Measurements from ENCODE around the gene FBXL5.

The FBXL5 gene

GRCh38 chr4:15655223-15656037 lies at the start of gene FBXL5:
Gene FBXL5, minus strand, starts transcription at chr4:15655357. Its CDS starts 70 bp downstream, at chr4:15655287.
- peak; percentile 79 for DNase-seq (ENCODE audit: low read depth, low spot score)
- no peaks in the 10 kb centered on the region for H3K27me3 ChIP-seq (ENCODE audit: insufficient read depth, insufficient read length)
- TF ChIP-seq YY1 (IDR thresholded peaks at IDR 0.05; ENCODE audit: insufficient read depth, insufficient read length): no peak
- no peaks in the 10 kb centered on the region for H3K4me1 ChIP-seq (ENCODE audit: insufficient read depth, insufficient read length)
- H3K9me3 ChIP-seq (ENCODE audit: insufficient read depth, low read length): no peaks in the 10 kb centered on the region
- peak within 1 kb of the TSS; percentile 86 for H3K4me3 ChIP-seq (ENCODE audit: insufficient read length, low read depth)
- H3K9ac ChIP-seq (ENCODE audit: insufficient read length, low read depth): peak within 1 kb of the TSS; percentile 99
- peaks cover 24% of the 10 kb centered on the region for H3K36me3 ChIP-seq (ENCODE audit: insufficient read depth, insufficient read length, low read length)

GRCh38 chr4:15704129-15704528 lies 49.0 kb upstream of the FBXL5 start:
- H3K27me3 ChIP-seq (ENCODE audit: insufficient read depth, insufficient read length): peaks cover 28% of the 10 kb centered on the region
- no peak overlapping the region for H3K9ac ChIP-seq (ENCODE audit: insufficient read length, low read depth)
- peaks cover 3% of the 10 kb centered on the region for H3K9me3 ChIP-seq (ENCODE audit: insufficient read depth, low read length)
- H3K4me1 ChIP-seq (ENCODE audit: insufficient read depth, insufficient read length): no peaks in the 10 kb centered on the region
- no peaks in the 10 kb centered on the region for H3K36me3 ChIP-seq (ENCODE audit: insufficient read depth, insufficient read length, low read length)
- no peak overlapping the region for H3K4me3 ChIP-seq (ENCODE audit: insufficient read length, low read depth)
- TF ChIP-seq ZNF274 (IDR thresholded peaks at IDR 0.05; ENCODE audit: low read depth, low read length) (no peak), SUZ12 (IDR thresholded peaks at IDR 0.05; ENCODE audit: extremely low read depth, insufficient read depth, insufficient read length) (no peak), YY1 (IDR thresholded peaks at IDR 0.05; ENCODE audit: insufficient read depth, insufficient read length) (no peak)
- DNase-seq (ENCODE audit: low read depth, low spot score): no peak

GRCh38 chr4:15703439-15703838 lies 48.3 kb upstream of the FBXL5 start:
- Histone ChIP-seq H3K4me3 (ENCODE audit: insufficient read length, low read depth) (peak overlapping the region; percentile 54), H3K27me3 (ENCODE audit: insufficient read depth, insufficient read length) (peaks cover 28% of the 10 kb centered on the region), H3K9ac (ENCODE audit: insufficient read length, low read depth) (no peak overlapping the region), H3K36me3 (ENCODE audit: insufficient read depth, insufficient read length, low read length) (no peaks in the 10 kb centered on the region), H3K4me1 (ENCODE audit: insufficient read depth, insufficient read length) (no peaks in the 10 kb centered on the region), H3K9me3 (ENCODE audit: insufficient read depth, low read length) (peaks cover 7% of the 10 kb centered on the region)
- DNase-seq (ENCODE audit: low read depth, low spot score): no peak
- no peak for TF ChIP-seq SUZ12 (IDR thresholded peaks at IDR 0.05; ENCODE audit: extremely low read depth, insufficient read depth, insufficient read length)
- no peak for TF ChIP-seq YY1 (IDR thresholded peaks at IDR 0.05; ENCODE audit: insufficient read depth, insufficient read length)
- no peak for TF ChIP-seq ZNF274 (IDR thresholded peaks at IDR 0.05; ENCODE audit: low read depth, low read length)

GRCh38 chr4:15702941-15703403 lies 47.8 kb upstream of the FBXL5 start, which contains the start of gene BST1:
Gene BST1, plus strand, starts transcription at chr4:15703065. Its CDS starts 80 bp downstream, at chr4:15703145.
- Histone ChIP-seq H3K4me1 (ENCODE audit: insufficient read depth, insufficient read length) (no peaks in the 10 kb centered on the region), H3K9ac (ENCODE audit: insufficient read length, low read depth) (peak within 1 kb of the TSS; percentile 78)

GRCh38 chr4:15696866-15697265 lies 41.7 kb upstream of the FBXL5 start:
- H3K4me1 ChIP-seq (ENCODE audit: insufficient read depth, insufficient read length): no peaks in the 10 kb centered on the region
- peaks cover 1% of the 10 kb centered on the region for H3K27me3 ChIP-seq (ENCODE audit: insufficient read depth, insufficient read length)
- H3K9ac ChIP-seq (ENCODE audit: insufficient read length, low read depth): no peak overlapping the region
- TF ChIP-seq YY1 (IDR thresholded peaks at IDR 0.05; ENCODE audit: insufficient read depth, insufficient read length): no peak
- no peak for TF ChIP-seq ZNF274 (IDR thresholded peaks at IDR 0.05; ENCODE audit: low read depth, low read length)
- no peak for TF ChIP-seq SUZ12 (IDR thresholded peaks at IDR 0.05; ENCODE audit: extremely low read depth, insufficient read depth, insufficient read length)
- no peak overlapping the region for H3K4me3 ChIP-seq (ENCODE audit: insufficient read length, low read depth)
- H3K36me3 ChIP-seq (ENCODE audit: insufficient read depth, insufficient read length, low read length): peaks cover 6% of the 10 kb centered on the region
- peaks cover 27% of the 10 kb centered on the region for H3K9me3 ChIP-seq (ENCODE audit: insufficient read depth, low read length)
- no peak for DNase-seq (ENCODE audit: low read depth, low spot score)

More at GRCh38 chr4:15702941-15703403, 47.8 kb upstream of the FBXL5 start, which contains the start of gene BST1:
- no peak for DNase-seq (ENCODE audit: low read depth, low spot score)
- H3K36me3 ChIP-seq (ENCODE audit: insufficient read depth, insufficient read length, low read length): no peaks in the 10 kb centered on the region
- peaks cover 7% of the 10 kb centered on the region for H3K9me3 ChIP-seq (ENCODE audit: insufficient read depth, low read length)
- H3K27me3 ChIP-seq (ENCODE audit: insufficient read depth, insufficient read length): peaks cover 28% of the 10 kb centered on the region
- TF ChIP-seq SUZ12 (IDR thresholded peaks at IDR 0.05; ENCODE audit: extremely low read depth, insufficient read depth, insufficient read length): no peak
- no peak for TF ChIP-seq YY1 (IDR thresholded peaks at IDR 0.05; ENCODE audit: insufficient read depth, insufficient read length)
- TF ChIP-seq ZNF274 (IDR thresholded peaks at IDR 0.05; ENCODE audit: low read depth, low read length): no peak
- H3K4me3 ChIP-seq (ENCODE audit: insufficient read length, low read depth): peak within 1 kb of the TSS; percentile 54

- TF ChIP-seq SUZ12 (IDR thresholded peaks at IDR 0.05; ENCODE audit: extremely low read depth, insufficient read depth, insufficient read length) (no peak), ZNF274 (IDR thresholded peaks at IDR 0.05; ENCODE audit: low read depth, low read length) (no peak)
- H3K4me3 ChIP-seq (ENCODE audit: insufficient read length, low read depth): no peak overlapping the region
- H3K9ac ChIP-seq (ENCODE audit: insufficient read length, low read depth): no peak overlapping the region
- H3K4me1 ChIP-seq (ENCODE audit: insufficient read depth, insufficient read length): no peaks in the 10 kb centered on the region
- peaks cover 6% of the 10 kb centered on the region for H3K36me3 ChIP-seq (ENCODE audit: insufficient read depth, insufficient read length, low read length)
- DNase-seq (ENCODE audit: low read depth, low spot score): no peak
- peaks cover 38% of the 10 kb centered on the region for H3K9me3 ChIP-seq (ENCODE audit: insufficient read depth, low read length)
- no peaks in the 10 kb centered on the region for H3K27me3 ChIP-seq (ENCODE audit: insufficient read depth, insufficient read length)
Measured at GRCh38 chr4:15695729-15696128, 40.6 kb upstream of the FBXL5 start.

- H3K4me3 ChIP-seq (ENCODE audit: insufficient read length, low read depth): no peak overlapping the region
- no peak for TF ChIP-seq SUZ12 (IDR thresholded peaks at IDR 0.05; ENCODE audit: extremely low read depth, insufficient read depth, insufficient read length)
- no peak for TF ChIP-seq ZNF274 (IDR thresholded peaks at IDR 0.05; ENCODE audit: low read depth, low read length)
- no peak for TF ChIP-seq YY1 (IDR thresholded peaks at IDR 0.05; ENCODE audit: insufficient read depth, insufficient read length)
- H3K9ac ChIP-seq (ENCODE audit: insufficient read length, low read depth): no peak overlapping the region
- peak; percentile 85 for DNase-seq (ENCODE audit: low read depth, low spot score)
- H3K4me1 ChIP-seq (ENCODE audit: insufficient read depth, insufficient read length): no peaks in the 10 kb centered on the region
- H3K27me3 ChIP-seq (ENCODE audit: insufficient read depth, insufficient read length): no peaks in the 10 kb centered on the region
- peaks cover 40% of the 10 kb centered on the region for H3K9me3 ChIP-seq (ENCODE audit: insufficient read depth, low read length)
- H3K36me3 ChIP-seq (ENCODE audit: insufficient read depth, insufficient read length, low read length): peaks cover 6% of the 10 kb centered on the region
Measured at GRCh38 chr4:15695240-15695699, 40.1 kb upstream of the FBXL5 start.
